Activated gamma-delta T cell treated with anti-CD3 and anti-CD28 coated beads, Interleukin-2, amount 50 U/mL, for 16 hours (primary cell): ENCODE results near the gene PIGZ.

ENCODE experiments used
- DNase-seq: peaks from one replicate; pipeline ENCODE4 v3.0.0-alpha.2; 2020; ENCODE audit warnings: low read depth

PIGZ gene

DNA sequence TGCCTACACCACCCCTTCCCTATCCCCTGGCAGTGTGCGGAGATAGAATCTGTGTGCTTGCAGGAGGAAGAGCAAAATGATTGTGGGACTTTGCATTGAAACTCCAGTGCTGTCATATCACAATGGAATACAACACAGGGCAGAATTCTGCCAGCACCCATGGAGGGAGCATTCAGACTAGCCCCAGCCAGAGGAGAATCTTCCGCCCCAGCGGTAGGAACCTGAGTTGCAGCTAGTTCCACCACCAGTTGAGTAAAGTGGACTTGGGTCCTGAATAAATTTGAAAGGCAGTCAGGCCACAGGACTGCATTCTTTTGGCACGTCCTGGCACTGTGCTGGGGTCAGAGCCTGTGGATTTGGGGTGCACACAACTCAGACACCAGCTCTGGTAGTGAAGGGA lies 53.8 kb downstream of the PIGZ start:
- DNase-seq: no peak

DNA sequence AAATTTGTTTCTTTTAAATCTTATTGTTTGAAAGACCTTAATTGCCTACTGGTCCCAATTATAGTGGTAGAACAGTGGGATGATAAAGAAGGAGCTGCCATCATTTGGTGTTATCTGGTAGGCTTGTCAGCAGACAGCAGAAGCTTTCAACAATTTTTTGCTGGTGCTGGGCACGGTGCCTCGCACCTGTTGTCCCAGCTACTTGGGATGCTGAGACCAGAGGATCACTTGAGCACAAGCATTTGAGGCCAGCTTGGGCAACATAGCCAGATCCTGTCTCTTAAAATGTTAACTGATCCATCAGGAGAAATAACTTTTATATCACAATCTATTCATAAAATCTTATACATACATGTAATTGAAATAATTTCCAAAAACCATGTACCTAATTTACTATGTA lies 64.9 kb downstream of the PIGZ start:
- DNase-seq: no peak

DNA sequence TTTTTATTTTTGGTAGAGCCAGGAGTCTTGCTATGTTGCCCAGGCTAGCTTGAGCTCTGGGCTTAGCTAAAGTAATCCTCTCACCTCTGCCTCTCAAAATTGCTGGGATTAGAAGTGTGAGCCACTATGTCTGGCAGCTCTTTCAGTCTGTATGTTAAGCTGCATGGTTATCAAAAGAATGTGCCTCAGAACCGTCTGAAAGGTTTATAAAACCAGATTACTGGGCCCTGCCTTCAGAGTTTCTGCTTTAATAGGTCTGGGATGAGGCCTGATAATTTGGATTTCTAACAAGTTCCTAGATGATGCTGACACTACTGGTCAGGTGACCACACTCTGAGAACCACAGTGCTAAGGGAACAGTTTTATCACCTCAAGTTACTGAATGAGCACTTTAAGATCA lies 66.3 kb downstream of the PIGZ start:
- no peak for DNase-seq

DNA sequence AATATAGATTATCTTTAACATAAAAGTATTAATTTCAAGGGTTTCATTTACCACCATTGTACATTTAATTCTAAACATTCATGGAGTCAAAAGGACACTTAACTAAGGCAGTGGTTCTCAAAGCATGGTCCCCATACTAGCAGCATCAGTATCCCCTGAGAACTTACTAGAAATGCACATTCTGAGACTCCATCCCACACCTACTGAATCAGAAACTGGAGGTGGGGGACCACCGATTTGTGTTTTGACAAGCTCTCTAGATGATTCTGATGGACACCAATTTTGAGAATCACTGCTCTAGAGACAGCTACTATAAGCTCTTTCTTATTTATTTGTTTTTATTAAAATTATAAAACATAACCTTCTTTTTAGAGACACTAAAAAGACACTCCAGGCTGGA lies 66.9 kb downstream of the PIGZ start:
- DNase-seq: no peak
